NCI-H128 (cell line): ENCODE measurements around the gene RANBP10.
"Not testable (repeated sequence)": the region's sequence is repeated elsewhere in the genome, so short reads cannot be mapped to it uniquely, and the experiment has no call there.

Experiments used
- DNase-seq: peaks from one replicate; lab custom pipeline; 2025; ENCODE audit not compliant: unreplicated experiment; lab: John Stamatoyannopoulos, UW

RANBP10 gene

GRCh38 chr16:67719048-67719777 is 87.1 kb downstream of the RANBP10 start, which contains the start of gene GFOD2:
TSS of gene GFOD2 (minus strand) at chr16:67719316. CDS start at chr16:67685715, 33,601 bp downstream.
- peak; percentile 78 for DNase-seq

GRCh38 chr16:67718668-67719047 is 87.7 kb downstream of the RANBP10 start:
- no peak for DNase-seq

- DNase-seq: no peak
These were observed 90.3 kb downstream of the RANBP10 start for GRCh38 chr16:67716097-67716496.

GRCh38 chr16:67714522-67714921 is 91.8 kb downstream of the RANBP10 start:
- DNase-seq: no peak

- DNase-seq: no peak
These were observed 92.6 kb downstream of the RANBP10 start for GRCh38 chr16:67713647-67714273.

GRCh38 chr16:67710607-67711006 is 95.8 kb downstream of the RANBP10 start:
- DNase-seq: no peak

- no peak for DNase-seq
These were observed 97.3 kb downstream of the RANBP10 start for GRCh38 chr16:67709050-67709449.

GRCh38 chr16:67708368-67708771 is 98.0 kb downstream of the RANBP10 start:
- DNase-seq: no peak

GRCh38 chr16:67707790-67708189 is 98.6 kb downstream of the RANBP10 start:
- no peak for DNase-seq

GRCh38 chr16:67707210-67707609 is 99.2 kb downstream of the RANBP10 start:
- no peak for DNase-seq

GRCh38 chr16:67704110-67704509 is 102.2 kb downstream of the RANBP10 start:
- no peak for DNase-seq

GRCh38 chr16:67703626-67704025 is 102.7 kb downstream of the RANBP10 start:
- no peak for DNase-seq

GRCh38 chr16:67702130-67702529 is 104.2 kb downstream of the RANBP10 start:
- DNase-seq: no peak

GRCh38 chr16:67701420-67701819 is 104.9 kb downstream of the RANBP10 start:
- no peak for DNase-seq

GRCh38 chr16:67699265-67699664 is 107.1 kb downstream of the RANBP10 start:
- DNase-seq: no peak

GRCh38 chr16:67697422-67698185 is 108.8 kb downstream of the RANBP10 start:
- no peak for DNase-seq

- DNase-seq: no peak
These were observed 111.7 kb downstream of the RANBP10 start for GRCh38 chr16:67694611-67695010.

GRCh38 chr16:67693517-67694285 is 112.7 kb downstream of the RANBP10 start:
- DNase-seq: not testable (repeated sequence)

GRCh38 chr16:67685388-67686112 is 120.8 kb downstream of the RANBP10 start:
- DNase-seq: no peak

- no peak for DNase-seq
These were observed 122.6 kb downstream of the RANBP10 start for GRCh38 chr16:67683767-67684166.
